IPS-15b (cell line): ENCODE measurements around the gene PEX5L.

Experiments
- H3K27me3 ChIP-seq: one replicate; pipeline ENCODE4 v1.6.1; 2013; ENCODE audit warnings: low read length; ENCODE audit not compliant: control insufficient read depth, insufficient read depth
- H3K36me3 ChIP-seq: one replicate; pipeline ENCODE4 v1.6.1; 2013; ENCODE audit warnings: low read length; ENCODE audit not compliant: control insufficient read depth, insufficient read depth
- H3K4me1 ChIP-seq: one replicate; pipeline ENCODE4 v1.6.1; 2013; ENCODE audit warnings: mild to moderate bottlenecking, low read length; ENCODE audit not compliant: control insufficient read depth, insufficient read depth
- H3K4me3 ChIP-seq: one replicate; pipeline ENCODE4 v1.5.1; 2013; ENCODE audit warnings: low read depth, low read length
- H3K9ac ChIP-seq: one replicate; pipeline ENCODE4 v1.6.1; 2013; ENCODE audit warnings: low read depth, mild to moderate bottlenecking, low read length
- H3K9me3 ChIP-seq: one replicate; pipeline ENCODE4 v1.6.1; 2013; ENCODE audit warnings: mild to moderate bottlenecking, low read length; ENCODE audit not compliant: control insufficient read depth, insufficient read depth

The PEX5L gene

DNA sequence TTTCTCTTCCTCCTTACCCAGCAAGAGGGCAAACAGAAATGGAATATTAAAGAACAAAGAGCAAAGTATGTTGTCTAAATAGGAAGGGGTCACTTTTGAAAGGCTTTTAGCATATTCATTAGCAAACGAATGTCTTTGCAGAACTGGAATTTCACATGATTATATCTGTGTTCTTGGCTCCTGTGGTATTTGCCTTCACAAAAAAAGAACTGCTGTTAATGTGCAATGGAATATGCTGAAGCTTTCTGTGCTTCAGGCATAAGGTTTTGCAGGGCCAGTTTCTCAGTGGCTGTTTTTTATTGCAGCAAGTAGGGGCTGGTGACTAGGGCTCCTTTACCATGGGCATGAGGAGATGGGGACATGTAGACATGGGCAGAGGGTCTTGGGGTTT is 210.5 kb downstream of the PEX5L start:
- H3K4me1 ChIP-seq, result peaks cover 11% of the 10 kb centered on the region
- H3K27me3 ChIP-seq, result no peaks in the 10 kb centered on the region
- no peaks in the 10 kb centered on the region for H3K36me3 ChIP-seq
- H3K9ac ChIP-seq, result no peak overlapping the region
- H3K9me3 ChIP-seq, result no peaks in the 10 kb centered on the region
- H3K4me3 ChIP-seq, result no peak overlapping the region

DNA sequence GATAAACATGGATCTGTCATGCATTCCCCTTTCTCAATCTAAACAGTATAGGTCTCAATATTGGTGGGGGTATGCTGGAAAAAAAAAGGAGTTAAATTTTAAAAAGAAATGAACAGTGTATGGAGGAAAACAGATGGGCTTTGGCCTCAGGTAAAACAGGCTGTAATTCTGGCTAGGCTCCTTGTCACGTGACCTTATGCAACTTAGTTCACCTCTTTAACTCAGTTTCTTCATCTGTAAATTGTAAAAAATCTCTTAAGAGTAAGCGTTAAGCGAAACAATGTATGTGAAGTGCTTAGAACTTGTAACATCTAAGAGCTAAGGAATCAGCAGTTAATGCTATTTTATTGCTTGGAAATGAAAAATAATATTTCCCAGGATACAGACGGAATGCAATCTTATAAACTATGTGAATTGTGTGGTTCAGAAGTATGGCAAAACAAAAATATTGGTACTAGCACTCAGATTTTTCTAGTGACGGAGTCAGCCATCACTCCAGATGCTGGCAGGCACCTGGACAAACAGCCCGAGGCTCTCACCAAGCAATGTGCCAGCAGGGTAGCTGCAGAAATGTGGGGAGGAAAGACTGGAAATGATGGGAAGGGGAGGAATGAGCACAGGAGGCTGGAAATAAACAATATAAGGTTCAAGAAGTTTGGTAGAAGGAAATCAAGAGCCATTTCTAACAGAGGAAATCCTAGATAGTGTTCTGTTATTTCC is 211.1 kb downstream of the PEX5L start:
- H3K27me3 ChIP-seq, result no peaks in the 10 kb centered on the region
- no peaks in the 10 kb centered on the region for H3K9me3 ChIP-seq
- no peak overlapping the region for H3K9ac ChIP-seq
- peaks cover 11% of the 10 kb centered on the region for H3K4me1 ChIP-seq
- H3K4me3 ChIP-seq, result no peak overlapping the region
- no peaks in the 10 kb centered on the region for H3K36me3 ChIP-seq

DNA sequence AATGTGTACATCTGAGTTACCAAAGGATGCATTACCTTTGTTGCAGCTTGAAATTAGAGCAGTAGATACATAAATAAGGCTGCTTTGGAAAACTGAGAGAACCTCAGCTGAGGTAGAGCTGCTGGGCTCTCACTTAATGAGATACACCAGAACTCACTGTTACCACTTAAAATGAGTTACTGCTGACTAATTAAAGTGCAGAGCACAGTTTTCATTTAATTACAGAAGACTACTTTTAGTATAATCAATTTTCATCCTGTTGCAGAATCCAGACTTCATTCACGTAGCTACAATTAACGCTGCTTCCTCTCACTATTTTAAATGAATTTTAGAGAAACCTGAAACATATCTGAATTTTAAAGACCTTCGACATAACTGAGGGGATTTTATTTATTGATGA is 214.4 kb downstream of the PEX5L start:
- Histone ChIP-seq H3K9me3 (no peaks in the 10 kb centered on the region), H3K4me1 (peaks cover 11% of the 10 kb centered on the region), H3K36me3 (no peaks in the 10 kb centered on the region), H3K9ac (no peak overlapping the region), H3K4me3 (no peak overlapping the region), H3K27me3 (no peaks in the 10 kb centered on the region)

DNA sequence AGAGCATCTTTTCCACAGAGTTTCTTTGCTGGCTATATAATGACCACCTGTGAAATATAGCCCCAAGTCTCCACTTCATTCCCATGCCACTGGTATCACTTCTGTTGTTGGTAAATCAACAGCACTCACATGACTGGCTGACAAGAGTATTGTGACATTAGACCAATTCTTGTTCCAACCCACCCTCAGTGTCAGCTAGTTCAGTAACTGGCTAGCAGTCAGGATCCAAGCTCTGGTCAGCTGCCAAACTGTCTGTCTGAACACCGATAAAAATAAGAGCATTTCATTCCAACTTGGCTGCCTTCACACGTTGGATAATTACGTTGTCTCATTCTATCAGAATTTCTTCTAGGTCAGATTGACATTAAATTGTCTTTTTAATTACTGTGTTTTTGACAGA is 217.4 kb downstream of the PEX5L start:
- Histone ChIP-seq H3K9me3 (no peaks in the 10 kb centered on the region), H3K4me1 (no peaks in the 10 kb centered on the region), H3K9ac (no peak overlapping the region), H3K27me3 (no peaks in the 10 kb centered on the region), H3K4me3 (no peak overlapping the region), H3K36me3 (no peaks in the 10 kb centered on the region)

DNA sequence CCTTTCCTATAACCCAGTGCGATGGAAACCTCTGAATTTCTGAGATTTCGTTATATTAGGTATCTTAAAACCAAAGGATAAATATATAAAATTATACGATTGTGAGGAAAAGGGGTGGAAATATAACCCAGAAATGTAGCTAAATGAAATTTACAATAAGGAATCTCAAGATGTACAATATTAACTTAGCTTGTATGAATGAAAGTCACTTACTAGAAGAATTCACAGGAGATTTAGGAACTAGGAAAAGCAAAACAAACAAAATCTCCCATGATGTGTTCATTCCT is 224.7 kb downstream of the PEX5L start:
- H3K9ac ChIP-seq, result no peak overlapping the region
- no peaks in the 10 kb centered on the region for H3K9me3 ChIP-seq
- no peaks in the 10 kb centered on the region for H3K36me3 ChIP-seq
- no peaks in the 10 kb centered on the region for H3K27me3 ChIP-seq
- no peaks in the 10 kb centered on the region for H3K4me1 ChIP-seq
- H3K4me3 ChIP-seq, result no peak overlapping the region

DNA sequence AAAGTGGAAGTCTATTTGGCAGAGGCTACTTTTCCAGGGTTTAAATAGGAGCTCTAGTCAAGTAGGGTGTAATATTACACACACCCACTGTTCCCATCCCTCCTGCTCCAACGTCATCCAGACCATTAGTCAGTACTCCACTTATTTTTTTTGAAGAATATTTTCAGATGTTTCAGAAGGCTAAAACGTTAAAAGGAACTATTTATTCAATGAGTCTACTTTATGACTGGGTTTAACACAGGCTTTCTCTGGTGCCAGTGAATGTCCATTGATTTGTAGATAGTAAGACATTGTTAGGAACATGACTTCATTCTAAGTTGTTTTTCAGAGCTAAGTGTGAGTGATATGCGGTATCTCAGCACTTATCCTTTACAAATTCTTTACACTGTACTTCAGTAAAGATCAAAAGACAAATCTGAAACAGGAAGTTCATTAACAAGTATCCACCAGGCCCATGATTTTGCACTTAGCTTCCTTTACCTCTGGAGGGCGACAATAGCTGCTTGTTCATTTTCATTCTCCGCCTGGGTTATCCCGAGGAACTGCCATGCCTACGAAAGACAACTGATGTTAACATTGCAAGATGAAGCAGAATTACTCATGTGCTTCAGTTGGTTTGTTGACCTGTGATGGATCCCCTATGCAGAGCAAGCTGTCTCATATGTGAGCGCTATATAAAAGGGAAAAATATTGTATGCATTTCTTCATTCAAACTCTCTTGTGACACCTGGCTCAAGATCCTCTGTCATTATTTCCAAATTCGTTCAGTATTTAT is 225.2 kb downstream of the PEX5L start:
- H3K4me3 ChIP-seq, result no peak overlapping the region
- no peak overlapping the region for H3K9ac ChIP-seq

DNA sequence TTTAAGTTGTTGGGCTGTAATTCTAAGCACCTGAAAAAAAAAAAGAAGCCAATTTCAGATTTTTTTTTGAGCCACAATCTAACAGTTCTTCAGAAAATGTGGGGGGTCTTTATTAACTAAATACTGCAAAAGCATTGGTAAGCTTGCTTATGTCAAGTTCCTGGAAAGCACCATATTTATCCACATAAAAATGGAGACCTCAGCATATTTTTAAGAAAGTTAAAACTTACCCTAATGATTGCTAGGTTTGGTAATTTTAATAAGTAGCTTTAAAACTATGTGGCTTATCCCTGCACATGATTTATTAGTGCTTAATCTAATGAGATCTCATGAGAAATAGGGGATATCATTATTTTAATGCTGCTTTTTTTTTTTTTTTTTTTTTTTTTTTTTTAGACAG is 227.1 kb downstream of the PEX5L start:
- H3K9ac ChIP-seq, result no peak overlapping the region
- no peaks in the 10 kb centered on the region for H3K36me3 ChIP-seq
- H3K9me3 ChIP-seq, result no peaks in the 10 kb centered on the region
- H3K4me3 ChIP-seq, result no peak overlapping the region
- no peaks in the 10 kb centered on the region for H3K4me1 ChIP-seq
- no peaks in the 10 kb centered on the region for H3K27me3 ChIP-seq

More for the DNA sequence above, 225.2 kb downstream of the PEX5L start:
- Histone ChIP-seq H3K4me1 (no peaks in the 10 kb centered on the region), H3K9me3 (no peaks in the 10 kb centered on the region), H3K27me3 (no peaks in the 10 kb centered on the region), H3K36me3 (no peaks in the 10 kb centered on the region)

DNA sequence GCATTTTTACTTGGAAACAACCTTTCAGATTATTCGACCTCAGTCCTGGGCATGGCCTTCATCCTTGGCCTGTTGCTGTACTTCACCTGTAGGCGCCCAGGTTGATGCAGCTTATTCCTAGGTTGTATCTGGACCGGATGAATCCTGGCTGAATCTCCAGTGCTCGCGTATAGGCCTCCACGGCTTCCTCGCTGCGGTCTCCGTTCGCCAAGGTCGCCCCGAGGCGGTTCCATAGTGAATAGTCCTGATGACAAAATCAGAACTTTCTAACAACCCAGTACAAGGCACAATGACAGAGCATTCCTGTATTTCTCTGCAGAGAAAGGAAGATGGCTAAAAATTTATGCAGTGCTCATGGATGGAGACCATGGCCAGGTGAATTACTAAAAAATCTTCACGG is 229.1 kb downstream of the PEX5L start:
- Histone ChIP-seq H3K36me3 (no peaks in the 10 kb centered on the region), H3K9me3 (no peaks in the 10 kb centered on the region), H3K27me3 (no peaks in the 10 kb centered on the region), H3K9ac (no peak overlapping the region), H3K4me1 (no peaks in the 10 kb centered on the region), H3K4me3 (no peak overlapping the region)

DNA sequence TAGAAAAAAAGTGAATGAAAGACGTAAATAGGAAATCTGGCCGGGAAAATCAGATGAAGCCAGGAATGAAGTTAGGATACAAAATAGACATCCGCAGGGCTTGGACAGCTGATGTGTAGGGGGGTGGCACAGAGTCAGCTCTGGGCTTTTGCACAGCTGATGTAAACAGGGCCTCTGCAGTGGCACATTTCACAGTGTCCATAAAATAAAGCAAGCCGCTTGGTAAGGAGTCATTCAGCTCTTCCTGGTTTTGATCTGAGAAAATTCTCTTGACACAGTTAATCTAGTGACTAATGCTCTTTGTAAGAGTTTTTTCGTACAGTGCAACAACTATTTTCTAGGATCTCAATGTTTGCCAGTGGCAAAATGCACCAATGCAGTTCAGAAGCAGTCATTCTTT is 230.6 kb downstream of the PEX5L start:
- H3K9me3 ChIP-seq, result no peaks in the 10 kb centered on the region
- no peak overlapping the region for H3K4me3 ChIP-seq
- H3K27me3 ChIP-seq, result no peaks in the 10 kb centered on the region
- no peaks in the 10 kb centered on the region for H3K36me3 ChIP-seq
- H3K9ac ChIP-seq, result no peak overlapping the region
- H3K4me1 ChIP-seq, result no peaks in the 10 kb centered on the region

DNA sequence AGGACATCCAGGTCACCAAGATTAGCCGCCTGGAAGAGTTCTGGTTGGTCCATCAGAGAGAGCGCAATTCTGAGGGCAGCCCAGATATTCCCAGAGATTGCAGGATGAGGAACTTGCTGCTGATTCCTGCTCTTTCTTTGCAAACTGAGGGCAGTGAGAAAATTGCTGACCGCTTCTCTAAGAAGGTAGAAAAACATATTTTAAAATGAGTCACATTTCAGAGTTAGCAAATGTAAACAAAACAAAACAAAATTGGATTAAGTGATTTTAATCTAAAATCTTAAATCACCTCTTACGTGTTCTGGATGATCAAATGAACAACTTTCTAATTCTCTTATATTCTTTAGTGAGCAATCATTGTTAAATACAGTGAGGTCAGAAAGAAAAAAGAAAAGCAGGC is 234.9 kb downstream of the PEX5L start:
- H3K4me3 ChIP-seq, result no peak overlapping the region
- no peaks in the 10 kb centered on the region for H3K27me3 ChIP-seq
- no peaks in the 10 kb centered on the region for H3K36me3 ChIP-seq
- no peaks in the 10 kb centered on the region for H3K4me1 ChIP-seq
- H3K9ac ChIP-seq, result no peak overlapping the region
- H3K9me3 ChIP-seq, result no peaks in the 10 kb centered on the region

DNA sequence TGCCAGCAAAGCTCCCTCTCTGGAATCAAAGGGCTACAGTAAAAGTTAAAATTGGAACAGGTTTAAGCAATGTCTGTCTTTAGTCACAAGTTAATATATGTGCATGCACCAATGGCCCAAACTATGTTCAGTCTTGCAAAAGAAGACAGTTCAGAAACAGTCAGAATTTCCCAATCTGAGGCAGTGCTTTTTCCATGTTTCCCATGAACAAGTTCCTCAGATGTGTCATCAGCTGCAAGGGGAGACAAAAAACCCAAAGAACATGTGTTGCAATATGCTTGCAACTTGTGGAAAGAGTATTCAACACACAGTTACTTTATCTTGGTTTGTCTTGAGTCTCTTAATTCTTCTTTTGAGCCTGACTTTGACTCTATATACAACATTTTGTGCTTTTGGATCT is 235.5 kb downstream of the PEX5L start:
- no peak overlapping the region for H3K4me3 ChIP-seq
- H3K4me1 ChIP-seq, result no peaks in the 10 kb centered on the region
- no peak overlapping the region for H3K9ac ChIP-seq
- no peaks in the 10 kb centered on the region for H3K27me3 ChIP-seq
- no peaks in the 10 kb centered on the region for H3K36me3 ChIP-seq
- H3K9me3 ChIP-seq, result no peaks in the 10 kb centered on the region

DNA sequence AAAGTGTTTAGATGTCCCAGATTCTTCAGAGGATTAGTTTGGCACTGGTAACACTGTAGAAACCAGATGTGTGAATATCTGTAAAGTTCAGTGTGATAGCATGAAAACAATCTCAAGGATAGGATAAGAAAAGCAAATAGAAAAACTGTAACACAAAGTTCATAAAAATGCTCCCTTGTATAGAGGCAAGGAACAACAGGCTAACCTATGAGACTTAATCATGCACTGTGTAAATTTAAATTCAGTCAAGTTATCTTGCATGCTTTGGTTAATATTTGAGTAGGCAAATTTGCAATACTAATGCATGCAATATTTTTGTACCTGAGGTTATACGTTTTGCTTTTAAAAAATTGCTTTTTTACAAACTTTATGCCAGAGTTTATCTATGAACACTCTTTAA is 239.5 kb downstream of the PEX5L start:
- Histone ChIP-seq H3K4me3 (no peak overlapping the region), H3K9ac (no peak overlapping the region), H3K27me3 (no peaks in the 10 kb centered on the region), H3K4me1 (no peaks in the 10 kb centered on the region), H3K36me3 (no peaks in the 10 kb centered on the region), H3K9me3 (no peaks in the 10 kb centered on the region)
